HG03460 (cell line): Measurements from ENCODE around the gene MAMDC2.

Experiments used
- ATAC-seq: cut with Tn5 transposase; IDR thresholded peaks from one replicate; pipeline ENCODE4 v1.9.1; 2021; ENCODE audit not compliant: unreplicated experiment

MAMDC2 gene

GRCh38 chr9:70257502-70257901, 213.9 kb downstream of the MAMDC2 start:
- no peak for ATAC-seq

GRCh38 chr9:70257991-70258691, 214.5 kb downstream of the MAMDC2 start:
- peak; percentile 40 for ATAC-seq

- peak; percentile 77 for ATAC-seq
Measured at GRCh38 chr9:70258692-70259511, 215.3 kb downstream of the MAMDC2 start, which contains the start of gene SMC5. Gene SMC5, plus strand, starts transcription at chr9:70258978. Its CDS starts 101 bp downstream, at chr9:70259079.

GRCh38 chr9:70259512-70259802, 215.8 kb downstream of the MAMDC2 start:
- ATAC-seq: peak; percentile 0

- no peak for ATAC-seq
Measured at GRCh38 chr9:70260007-70260443, 216.4 kb downstream of the MAMDC2 start.

- no peak for ATAC-seq
Measured at GRCh38 chr9:70260606-70261005, 217.0 kb downstream of the MAMDC2 start.

GRCh38 chr9:70261131-70261870, 217.7 kb downstream of the MAMDC2 start:
- ATAC-seq: no peak

GRCh38 chr9:70262366-70262765, 218.7 kb downstream of the MAMDC2 start:
- ATAC-seq: no peak

DNA sequence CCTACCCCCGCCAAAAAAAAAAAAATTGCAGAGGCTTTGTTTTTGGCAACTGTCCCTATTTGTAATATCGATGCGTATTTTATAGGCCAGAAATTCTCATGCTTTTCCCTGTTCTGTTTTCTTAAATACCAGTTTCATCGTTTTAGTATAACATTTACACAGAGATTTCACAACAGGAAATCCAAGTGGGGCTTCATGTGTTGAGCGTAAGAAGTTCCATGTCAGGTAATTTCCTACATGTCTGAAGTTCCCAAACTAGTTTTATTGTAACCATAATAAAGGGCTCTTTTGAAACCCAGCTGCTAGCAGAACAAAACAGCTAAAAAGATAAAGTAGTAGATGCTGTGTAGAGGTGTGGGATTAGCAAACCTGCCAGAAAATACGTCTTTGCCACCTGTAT, 219.3 kb downstream of the MAMDC2 start:
- no peak for ATAC-seq

GRCh38 chr9:70263421-70263820, 219.8 kb downstream of the MAMDC2 start:
- no peak for ATAC-seq
